Astrocyte of the spinal cord (primary cell): ENCODE data around the gene TMEM198.

Experiments used
- DNase-seq: peaks from one replicate; pipeline ENCODE4 v3.0.0; 2011; ENCODE audit warnings: low read depth, low spot score
- H3K4me3 ChIP-seq: 2 replicates; pipeline ENCODE4 v1.5.1; 2011; ENCODE audit warnings: low read depth, mild to moderate bottlenecking, low read length, moderate library complexity
- CTCF ChIP-seq: IDR thresholded peaks from 2 replicates; pipeline ENCODE4 v1.5.1; 2012; ENCODE audit warnings: low read depth, mild to moderate bottlenecking, low read length, inconsistent platforms
- in situ Hi-C: cut with HindIII; loops from 2 replicates; pipeline ENCODE4 v1.10.0; 2017; ENCODE audit warnings: low sequenced_read_pairs

The TMEM198 gene

GRCh38 chr2:219562049-219563020, 18.5 kb downstream of the TMEM198 start:
- in situ Hi-C loops: no loop called here
- no peak for DNase-seq
- H3K4me3 ChIP-seq: no peak overlapping the region
- TF ChIP-seq CTCF: no peak

- in situ Hi-C loops: no loop called here
- TF ChIP-seq CTCF: no peak
These were observed 19.6 kb downstream of the TMEM198 start for GRCh38 chr2:219563271-219563928.

GRCh38 chr2:219565130-219566080, 21.6 kb downstream of the TMEM198 start:
- in situ Hi-C loops: no loop called here
- no peak for DNase-seq
- TF ChIP-seq CTCF: no peak
- H3K4me3 ChIP-seq: no peak overlapping the region

More at GRCh38 chr2:219563271-219563928, 19.6 kb downstream of the TMEM198 start:
- DNase-seq: no peak
- no peak overlapping the region for H3K4me3 ChIP-seq

GRCh38 chr2:219566640-219567039, 22.8 kb downstream of the TMEM198 start:
- in situ Hi-C loops: no loop called here
- H3K4me3 ChIP-seq: no peak overlapping the region
- no peak for DNase-seq
- no peak for TF ChIP-seq CTCF

GRCh38 chr2:219567131-219567530, 23.3 kb downstream of the TMEM198 start:
- in situ Hi-C loops: no loop called here
- no peak overlapping the region for H3K4me3 ChIP-seq
- DNase-seq: no peak
- TF ChIP-seq CTCF: no peak

- no peak overlapping the region for H3K4me3 ChIP-seq
- in situ Hi-C loops: no loop called here
- DNase-seq: no peak
- no peak for TF ChIP-seq CTCF
These were observed 24.0 kb downstream of the TMEM198 start for GRCh38 chr2:219567791-219568361.
